OCI-LY7 (cell line): ENCODE data around the gene SWT1. TPM values are rescaled to one million over a fixed set of nuclear protein-coding genes. Genes with fewer than 3 reads are reported as not detected.

Experiments used
- BruUV-seq: library from RNA; stranded (reverse); fragments of 400-500 nt; replicated peaks from 2 replicates; lab custom pipeline; 2021; lab: Mats Ljungman, UMichigan
- CTCF ChIA-PET: fragments of 300-600 bp; sonication (Branson Sonifier 250); formaldehyde crosslinking; loops from one replicate; lab custom pipeline; 2022; ENCODE audit warnings: antibody characterized with exemption; ENCODE audit not compliant: unreplicated experiment; lab: Charles Lee
- POLR2A ChIA-PET: fragments of 300-600 bp; sonication (Branson Sonifier 250); formaldehyde crosslinking; loops from one replicate; lab custom pipeline; 2022; ENCODE audit warnings: antibody characterized with exemption; lab: Charles Lee
- DNase-seq: peaks from one replicate; pipeline ENCODE4 v3.0.0-alpha.2; 2015; ENCODE audit warnings: low spot score
- H2AFZ ChIP-seq: fragments of 200-600 bp; sonication (generic), shearing (Covaris generic); 2 replicates; pipeline ENCODE4 v1.6.1; 2014; ENCODE audit warnings: mild to moderate bottlenecking, antibody characterized with exemption, low read length, moderate library complexity
- H3K27ac ChIP-seq: fragments of 200-600 bp; sonication (generic); 2 replicates; pipeline ENCODE4 v1.5.1; 2014; ENCODE audit warnings: mixed run types, low read depth, mild to moderate bottlenecking, moderate library complexity, low read length, inconsistent platforms; ENCODE audit not compliant: poor library complexity, severe bottlenecking
- H3K36me3 ChIP-seq: fragments of 200-600 bp; sonication (generic); 2 replicates; pipeline ENCODE4 v1.6.1; 2014; ENCODE audit warnings: mild to moderate bottlenecking, antibody characterized with exemption, low read length, moderate library complexity, mixed read lengths; ENCODE audit not compliant: insufficient read depth
- H3K4me1 ChIP-seq: fragments of 200-600 bp; sonication (generic); 2 replicates; pipeline ENCODE4 v1.5.1; 2014; ENCODE audit warnings: mild to moderate bottlenecking, low read length; ENCODE audit not compliant: insufficient read depth, poor library complexity, severe bottlenecking
- H3K4me2 ChIP-seq: fragments of 200-600 bp; sonication (generic); 2 replicates; pipeline ENCODE4 v1.6.1; 2014; ENCODE audit warnings: mild to moderate bottlenecking, low read length
- H3K4me3 ChIP-seq: fragments of 200-600 bp; sonication (generic); 2 replicates; pipeline ENCODE4 v1.5.1; 2014; ENCODE audit warnings: mild to moderate bottlenecking, low read depth, low read length; ENCODE audit not compliant: poor library complexity, severe bottlenecking
- H3K79me2 ChIP-seq: fragments of 200-600 bp; sonication (generic); 2 replicates; pipeline ENCODE4 v1.6.1; 2016; ENCODE audit warnings: low read depth, mild to moderate bottlenecking, low read length, moderate library complexity, mixed read lengths; ENCODE audit not compliant: insufficient read depth
- H3K9me2 ChIP-seq: fragments of 200-600 bp; sonication (generic); 2 replicates; pipeline ENCODE4 v1.6.1; 2016; ENCODE audit warnings: mild to moderate bottlenecking, low read length, mixed read lengths; ENCODE audit not compliant: insufficient read depth
- H3K9me3 ChIP-seq: fragments of 200-600 bp; sonication (generic); 2 replicates; pipeline ENCODE4 v1.6.1; 2014; ENCODE audit warnings: mild to moderate bottlenecking, mixed run types, low read length, mixed read lengths
- H4K20me1 ChIP-seq: fragments of 200-600 bp; sonication (generic); 2 replicates; pipeline ENCODE4 v1.6.1; 2014; ENCODE audit warnings: mild to moderate bottlenecking, antibody characterized with exemption, low read length, moderate library complexity, mixed read lengths; ENCODE audit not compliant: insufficient read depth
- CTCF ChIP-seq: fragments of 200-600 bp; sonication (generic); conservative IDR thresholded peaks from 2 replicates; pipeline ENCODE4 v1.5.1; 2014; ENCODE audit warnings: mild to moderate bottlenecking, antibody characterized with exemption, low read length, moderate library complexity, mixed read lengths
- EZH2phosphoT487 ChIP-seq: fragments of 200-600 bp; sonication (generic); IDR thresholded peaks from 2 replicates; pipeline ENCODE4 v1.6.1; 2018; ENCODE audit warnings: low read depth, borderline replicate concordance, mild to moderate bottlenecking, mixed run types, antibody characterized with exemption, low read length, moderate library complexity, mixed read lengths
- intact Hi-C: fragments of 100-400 bp; cut with micrococcal nuclease; formaldehyde crosslinking; loops from one replicate; pipeline ENCODE4 v1.10.0; 2022; ENCODE audit not compliant: unreplicated experiment
- total RNA-seq, 2 experiments: library from RNA; depleted of rRNA in 1 of 2; stranded (reverse); fragments of >200 nt in 1 of 2; shearing (Covaris generic) in 1 of 2; gene quantifications; 2 replicates each; pipeline ENCODE4 v1.2.3, GENCODE V29; 2014 to 2022

Gene SWT1
- total RNA-seq, 2 experiments from 2014 or later = 2.1 to 2.6 TPM

GRCh38 chr1:185316163-185317033 lies 159.4 kb downstream of the SWT1 start:
- peak overlapping the region; percentile 43; the same call in 1 of the 2 replicates for H2AFZ ChIP-seq
- peaks cover 46% of the 10 kb centered on the region for H3K36me3 ChIP-seq
- intact Hi-C loops = loop anchor here (1.0 to 10.0 kb wide), 8 partner anchors 159 to 1262 kb away; partner anchors contain the start of genes EDEM3, ODR4, RNF2 and SWT1
- POLR2A ChIA-PET = interaction anchor here (0.6 to 1.5 kb wide), 11 partner anchors 12 to 657 kb away, joined by 3 to 6 read pairs (median 3); partner anchors contain the start of gene RNF2
- H3K27ac ChIP-seq = peak overlapping the region; percentile 77
- peaks cover 55% of the 10 kb centered on the region for H3K79me2 ChIP-seq
- peaks cover 45% of the 10 kb centered on the region for H4K20me1 ChIP-seq
- CTCF ChIA-PET = interaction anchor here (0.6 kb wide), 1 partner anchor 1282 kb away, joined by 3 read pairs; no protein-coding TSS in a partner anchor
- H3K9me2 ChIP-seq = no peaks in the 10 kb centered on the region
- no TSS peak for BruUV-seq
- no peaks in the 10 kb centered on the region for H3K9me3 ChIP-seq
- H3K4me3 ChIP-seq = peak overlapping the region; percentile 87
- peak overlapping the region; percentile 74 for H3K4me2 ChIP-seq
- peaks cover 42% of the 10 kb centered on the region for H3K4me1 ChIP-seq
- TF ChIP-seq EZH2phosphoT487 = no peak
- TF ChIP-seq CTCF = no peak
- DNase-seq = peak; percentile 85

- intact Hi-C loops = loop anchor here (1.0 to 10.0 kb wide), 8 partner anchors 160 to 1262 kb away; partner anchors contain the start of genes EDEM3, ODR4, RNF2 and SWT1
- peak within 1 kb of the TSS; percentile 83 for H3K27ac ChIP-seq
- peaks cover 46% of the 10 kb centered on the region for H3K79me2 ChIP-seq
- POLR2A ChIA-PET = interaction anchor here (0.6 to 1.5 kb wide), 15 partner anchors 13 to 871 kb away, joined by 3 to 6 read pairs (median 3); partner anchors contain the start of gene RNF2
- peak within 1 kb of the TSS; percentile 72; the same call in 1 of the 2 replicates for H2AFZ ChIP-seq
- no peaks in the 10 kb centered on the region for H3K9me3 ChIP-seq
- BruUV-seq = no TSS peak
- CTCF ChIA-PET = interaction anchor here (0.6 to 1.0 kb wide), 3 partner anchors 21 to 1282 kb away, joined by 3 to 5 read pairs (median 3); no protein-coding TSS in a partner anchor
- peak within 1 kb of the TSS; percentile 87 for H3K4me3 ChIP-seq
- DNase-seq = peak; percentile 95
- H4K20me1 ChIP-seq = peaks cover 37% of the 10 kb centered on the region
- H3K4me1 ChIP-seq = peaks cover 40% of the 10 kb centered on the region
- peaks cover 37% of the 10 kb centered on the region for H3K36me3 ChIP-seq
- TF ChIP-seq CTCF (peak; percentile 67), EZH2phosphoT487 (no peak)
- H3K4me2 ChIP-seq = peak within 1 kb of the TSS; percentile 91
- H3K9me2 ChIP-seq = no peaks in the 10 kb centered on the region
Measured at GRCh38 chr1:185317034-185317885, 160.3 kb downstream of the SWT1 start, which contains the start of gene IVNS1ABP. Gene IVNS1ABP, minus strand, starts transcription at chr1:185317243. Its CDS starts 7,750 bp downstream, at chr1:185309493.
